Measurements from ENCODE around the gene SLC22A13.
"Not testable (repeated sequence)": the region's sequence is repeated elsewhere in the genome, so short reads cannot be mapped to it uniquely, and the experiment has no call there.

SLC22A13 gene

GRCh38 chr3:38317192-38317759 is 51.7 kb downstream of the SLC22A13 start:
- TF ChIP-seq EZH2phosphoT487 (IDR thresholded peaks at IDR 0.05; ENCODE audit: borderline replicate concordance) (no peak), CTCF (conservative IDR thresholded peaks at IDR 0.05; ENCODE audit: low read length) (no peak)
- Histone ChIP-seq H3K4me3 (ENCODE audit: low read length, poor library complexity, severe bottlenecking) (no peak overlapping the region), H3K4me1 (ENCODE audit: insufficient read depth, low read length, poor library complexity, severe bottlenecking) (peaks cover 3% of the 10 kb centered on the region)

GRCh38 chr3:38318766-38319671 is 53.4 kb downstream of the SLC22A13 start:
- Histone ChIP-seq H4K20me1 (ENCODE audit: insufficient read depth, low read length, poor library complexity, severe bottlenecking) (no peaks in the 10 kb centered on the region), H3K36me3 (ENCODE audit: insufficient read depth, low read length) (no peaks in the 10 kb centered on the region), H3K27me3 (ENCODE audit: insufficient read depth, low read length, poor library complexity, severe bottlenecking) (peaks cover 4% of the 10 kb centered on the region), H3K4me3 (ENCODE audit: low read length, poor library complexity, severe bottlenecking) (no peak overlapping the region), H3K9me3 (ENCODE audit: insufficient read depth, low read depth, low read length) (no peaks in the 10 kb centered on the region), H3K79me2 (ENCODE audit: insufficient read depth, low read length) (no peaks in the 10 kb centered on the region), H3F3A (ENCODE audit: low read depth) (no peaks in the 10 kb centered on the region), H3K4me1 (ENCODE audit: insufficient read depth, low read length, poor library complexity, severe bottlenecking) (peaks cover 3% of the 10 kb centered on the region), H2AFZ (ENCODE audit: low read length) (no peak overlapping the region), H3K9ac (ENCODE audit: low read depth, low read length, poor library complexity, severe bottlenecking) (no peak overlapping the region), H3K4me2 (ENCODE audit: low read depth, low read length, poor library complexity, severe bottlenecking) (no peak overlapping the region), H3K9me2 (replicated peaks; ENCODE audit: low read depth, low read length) (no peaks in the 10 kb centered on the region)
- TF ChIP-seq EZH2phosphoT487 (IDR thresholded peaks at IDR 0.05; ENCODE audit: borderline replicate concordance), result no peak
- TF ChIP-seq CTCF (conservative IDR thresholded peaks at IDR 0.05; ENCODE audit: low read length), result no peak

More at GRCh38 chr3:38317192-38317759, 51.7 kb downstream of the SLC22A13 start:
- Histone ChIP-seq H3K36me3 (ENCODE audit: insufficient read depth, low read length) (no peaks in the 10 kb centered on the region), H3F3A (ENCODE audit: low read depth) (no peaks in the 10 kb centered on the region), H3K9ac (ENCODE audit: low read depth, low read length, poor library complexity, severe bottlenecking) (no peak overlapping the region), H3K9me3 (ENCODE audit: insufficient read depth, low read depth, low read length) (no peaks in the 10 kb centered on the region), H3K9me2 (replicated peaks; ENCODE audit: low read depth, low read length) (no peaks in the 10 kb centered on the region), H4K20me1 (ENCODE audit: insufficient read depth, low read length, poor library complexity, severe bottlenecking) (no peaks in the 10 kb centered on the region), H3K4me2 (ENCODE audit: low read depth, low read length, poor library complexity, severe bottlenecking) (no peak overlapping the region), H3K27me3 (ENCODE audit: insufficient read depth, low read length, poor library complexity, severe bottlenecking) (no peaks in the 10 kb centered on the region), H3K79me2 (ENCODE audit: insufficient read depth, low read length) (no peaks in the 10 kb centered on the region), H2AFZ (ENCODE audit: low read length) (no peak overlapping the region)

- not testable (repeated sequence) for H3K4me1 ChIP-seq (ENCODE audit: insufficient read depth, low read length, poor library complexity, severe bottlenecking); H2AFZ ChIP-seq (ENCODE audit: low read length); H3K36me3 ChIP-seq (ENCODE audit: insufficient read depth, low read length); H3K79me2 ChIP-seq (ENCODE audit: insufficient read depth, low read length); H3K9me2 ChIP-seq (replicated peaks; ENCODE audit: low read depth, low read length); H3K9me3 ChIP-seq (ENCODE audit: insufficient read depth, low read depth, low read length); H3K4me3 ChIP-seq (ENCODE audit: low read length, poor library complexity, severe bottlenecking); H3K27me3 ChIP-seq (ENCODE audit: insufficient read depth, low read length, poor library complexity, severe bottlenecking); H4K20me1 ChIP-seq (ENCODE audit: insufficient read depth, low read length, poor library complexity, severe bottlenecking); H3K9ac ChIP-seq (ENCODE audit: low read depth, low read length, poor library complexity, severe bottlenecking); H3F3A ChIP-seq (ENCODE audit: low read depth); H3K4me2 ChIP-seq (ENCODE audit: low read depth, low read length, poor library complexity, severe bottlenecking)
These were observed 55.0 kb downstream of the SLC22A13 start for GRCh38 chr3:38320638-38321037.

All from Loucy (cell line).